ENCODE measurements around the gene LTA. TPM values are rescaled to one million over a fixed set of nuclear protein-coding genes. Genes with fewer than 3 reads are reported as not detected.

Gene LTA
- total RNA-seq, 1 donor: 2.5 TPM

GRCh38 chr6:31619805-31620585, 47.9 kb downstream of the LTA start:
- Histone ChIP-seq H3K4me3 (ENCODE audit: low read length) (peak overlapping the region; percentile 77), H3K9me3 (ENCODE audit: low read depth, low read length) (no peaks in the 10 kb centered on the region), H3K27me3 (ENCODE audit: insufficient read depth, low read length) (no peaks in the 10 kb centered on the region), H3K4me1 (ENCODE audit: insufficient read depth, low read length) (peaks cover 63% of the 10 kb centered on the region)

- Histone ChIP-seq H3K4me1 (ENCODE audit: insufficient read depth, low read length) (peaks cover 55% of the 10 kb centered on the region), H3K4me3 (ENCODE audit: low read length) (peak within 1 kb of the TSS; percentile 77), H3K27me3 (ENCODE audit: insufficient read depth, low read length) (no peaks in the 10 kb centered on the region), H3K9me3 (ENCODE audit: low read depth, low read length) (no peaks in the 10 kb centered on the region)
These were observed 48.7 kb downstream of the LTA start, which contains the start of gene PRRC2A for GRCh38 chr6:31620586-31621319. Gene PRRC2A (plus strand): TSS chr6:31620715. CDS start chr6:31622790, 2,075 bp downstream.

GRCh38 chr6:31621320-31621939, 49.3 kb downstream of the LTA start:
- Histone ChIP-seq H3K27me3 (ENCODE audit: insufficient read depth, low read length) (no peaks in the 10 kb centered on the region), H3K4me3 (ENCODE audit: low read length) (peak overlapping the region; percentile 77)

GRCh38 chr6:31621991-31622390, 49.9 kb downstream of the LTA start:
- Histone ChIP-seq H3K4me1 (ENCODE audit: insufficient read depth, low read length) (peaks cover 43% of the 10 kb centered on the region), H3K4me3 (ENCODE audit: low read length) (no peak overlapping the region), H3K27me3 (ENCODE audit: insufficient read depth, low read length) (no peaks in the 10 kb centered on the region), H3K9me3 (ENCODE audit: low read depth, low read length) (no peaks in the 10 kb centered on the region)

More at GRCh38 chr6:31621320-31621939, 49.3 kb downstream of the LTA start:
- no peaks in the 10 kb centered on the region for H3K9me3 ChIP-seq (ENCODE audit: low read depth, low read length)
- peaks cover 48% of the 10 kb centered on the region for H3K4me1 ChIP-seq (ENCODE audit: insufficient read depth, low read length)

GRCh38 chr6:31622684-31623091, 50.6 kb downstream of the LTA start:
- Histone ChIP-seq H3K4me3 (ENCODE audit: low read length) (no peak overlapping the region), H3K4me1 (ENCODE audit: insufficient read depth, low read length) (peaks cover 37% of the 10 kb centered on the region), H3K27me3 (ENCODE audit: insufficient read depth, low read length) (no peaks in the 10 kb centered on the region), H3K9me3 (ENCODE audit: low read depth, low read length) (no peaks in the 10 kb centered on the region)

Other genes with a start within 250 kb of the LTA start
- gene HLA-B, start 215.1 kb upstream of the LTA start, total RNA-seq: 3,997 TPM
- 7.1 TPM for gene MICA, start 168.7 kb upstream of the LTA start, total RNA-seq
- 29.2 TPM for gene MICB, start 74.1 kb upstream of the LTA start, total RNA-seq
- not detected for gene MCCD1, start 43.3 kb upstream of the LTA start, total RNA-seq
- gene DDX39B, start 30.3 kb upstream of the LTA start, total RNA-seq: 183 TPM
- gene ATP6V1G2, start 25.7 kb upstream of the LTA start, total RNA-seq: 0.73 TPM
- 9.8 TPM for gene NFKBIL1, start 24.7 kb upstream of the LTA start, total RNA-seq
- gene TNF, start 3.3 kb downstream of the LTA start, total RNA-seq: 230 TPM
- gene LTB, start 10.1 kb downstream of the LTA start, total RNA-seq: 191 TPM
- 200 TPM for gene LST1, start 14.0 kb downstream of the LTA start, total RNA-seq
- 9.2 TPM for gene NCR3, start 20.7 kb downstream of the LTA start, total RNA-seq
- gene AIF1, start 42.9 kb downstream of the LTA start, total RNA-seq: 245 TPM
- gene PRRC2A, start 48.4 kb downstream of the LTA start, total RNA-seq: 67.0 TPM
- gene BAG6, start 80.4 kb downstream of the LTA start, total RNA-seq: 81.3 TPM
- gene APOM, start 83.6 kb downstream of the LTA start, total RNA-seq: 3.0 TPM
- gene C6orf47, start 88.5 kb downstream of the LTA start, total RNA-seq: 14.6 TPM
- gene GPANK1, start 92.7 kb downstream of the LTA start, total RNA-seq: 11.9 TPM
- 124 TPM for gene CSNK2B, start 93.8 kb downstream of the LTA start, total RNA-seq
- gene LY6G5B, start 97.7 kb downstream of the LTA start, total RNA-seq: 9.8 TPM
- gene LY6G5C, start 108.8 kb downstream of the LTA start, total RNA-seq: 1.2 TPM
- 36.9 TPM for gene ABHD16A, start 131.0 kb downstream of the LTA start, total RNA-seq
- 7.7 TPM for gene LY6G6F, start 134.6 kb downstream of the LTA start, total RNA-seq
- 1.0 TPM for gene LY6G6D, start 143.1 kb downstream of the LTA start, total RNA-seq
- gene LY6G6C, start 149.5 kb downstream of the LTA start, total RNA-seq: not detected
- gene MPIG6B, start 151.1 kb downstream of the LTA start, total RNA-seq: 11.5 TPM
- 9.8 TPM for gene DDAH2, start 157.0 kb downstream of the LTA start, total RNA-seq
- 421 TPM for gene CLIC1, start 164.2 kb downstream of the LTA start, total RNA-seq
- 6.1 TPM for gene MSH5, start 167.7 kb downstream of the LTA start, total RNA-seq
- gene SAPCD1, start 190.4 kb downstream of the LTA start, total RNA-seq: 0.63 TPM
- 0.31 TPM for gene VWA7, start 205.0 kb downstream of the LTA start, total RNA-seq
- 12.3 TPM for gene VARS1, start 223.5 kb downstream of the LTA start, total RNA-seq
- 15.4 TPM for gene LSM2, start 234.7 kb downstream of the LTA start, total RNA-seq
- gene HSPA1L, start 243.0 kb downstream of the LTA start, total RNA-seq: 2.7 TPM
- gene HSPA1A, start 243.3 kb downstream of the LTA start, total RNA-seq: 16.6 TPM